ENCODE results near the gene DPY19L3.
"Not testable (repeated sequence)": the region's sequence is repeated elsewhere in the genome, so short reads cannot be mapped to it uniquely, and the experiment has no call there.

- TF ChIP-seq POLR2A (IDR thresholded peaks at IDR 0.05); CTCF (IDR thresholded peaks at IDR 0.05 in 4 of 5, conservative IDR thresholded peaks at IDR 0.05 in 1 of 5): not testable (repeated sequence)
These were observed 18.4 kb downstream of the DPY19L3 start for GRCh38 chr19:32423944-32424343.
